CD14-positive monocyte (primary cell): ENCODE measurements around the gene SRCAP. TPM values are rescaled to one million over a fixed set of nuclear protein-coding genes. Genes with fewer than 3 reads are reported as not detected.

ENCODE experiments used
- DNase-seq, 3 donors: peaks; one replicate each; pipeline ENCODE4 v3.0.0-alpha.2; 2011 to 2022
- H2AFZ ChIP-seq: 2 replicates; pipeline ENCODE4 v1.6.0; 2012; ENCODE audit warnings: mild to moderate bottlenecking, low read depth, low read length, inconsistent platforms; ENCODE audit not compliant: insufficient read depth, poor library complexity, severe bottlenecking
- H3K27ac ChIP-seq, 2 donors: 1 replicate in 1 of 2; 2 replicates in 1 of 2; pipeline ENCODE4 v1.5.1; 2012 to 2013; ENCODE audit warnings: low read length in 2 of 2, control low read depth in 1 of 2, inconsistent platforms in 1 of 2, low read depth in 1 of 2, mild to moderate bottlenecking in 1 of 2
- H3K27me3 ChIP-seq, 2 donors: one replicate each; pipeline versions ENCODE4 v1.6.0 to v1.6.1; 2011 to 2013; ENCODE audit warnings: low read length in 2 of 2; ENCODE audit not compliant: control insufficient read depth in 2 of 2, insufficient read depth in 2 of 2
- H3K36me3 ChIP-seq, 2 donors: replicated peaks in 1 of 2; 1 replicate in 1 of 2; 2 replicates in 1 of 2; pipeline versions ENCODE4 v1.5.1 to v1.6.1; 2012 to 2013; ENCODE audit warnings: low read length in 2 of 2, control low read depth in 1 of 2, inconsistent platforms in 1 of 2, mild to moderate bottlenecking in 1 of 2; ENCODE audit not compliant: insufficient read depth in 2 of 2, control insufficient read depth in 1 of 2
- H3K4me1 ChIP-seq, 2 donors: 1 replicate in 1 of 2; 2 replicates in 1 of 2; pipeline versions ENCODE4 v1.5.1 to v1.6.1; 2012 to 2013; ENCODE audit warnings: low read length in 2 of 2, control low read depth in 1 of 2, inconsistent platforms in 1 of 2, mild to moderate bottlenecking in 1 of 2, moderate library complexity in 1 of 2; ENCODE audit not compliant: insufficient read depth in 2 of 2, control insufficient read depth in 1 of 2
- H3K4me2 ChIP-seq: replicated peaks from 2 replicates; pipeline ENCODE3; 2012; ENCODE audit warnings: low read length, moderate library complexity, mild to moderate bottlenecking; ENCODE audit not compliant: poor library complexity, severe bottlenecking; ENCODE audit errors: extremely low read depth
- H3K4me3 ChIP-seq, 3 experiments: fragments of 200-600 bp in 1 of 3; sonication (generic) in 1 of 3; replicated peaks in 1 of 3; 1 replicate in 2 of 3; 2 replicates in 1 of 3; pipeline ENCODE4 v1.5.1; 2011 to 2013; ENCODE audit warnings: low read length in 3 of 3, mild to moderate bottlenecking in 3 of 3, control low read depth in 2 of 3, low read depth in 2 of 3, inconsistent platforms in 1 of 3, moderate library complexity in 1 of 3
- H3K79me2 ChIP-seq: 2 replicates; pipeline ENCODE4 v1.6.0; 2012; ENCODE audit warnings: mild to moderate bottlenecking, control low read depth, inconsistent platforms, low read length, moderate library complexity; ENCODE audit not compliant: insufficient read depth
- H3K9ac ChIP-seq: 2 replicates; pipeline ENCODE4 v1.6.0; 2017; ENCODE audit warnings: low read length, mild to moderate bottlenecking; ENCODE audit not compliant: insufficient read depth, poor library complexity, severe bottlenecking
- H3K9me3 ChIP-seq, 2 donors: replicated peaks in 1 of 2; 1 replicate in 1 of 2; 2 replicates in 1 of 2; pipeline versions ENCODE4 v1.5.1 to v1.6.1; 2012 to 2013; ENCODE audit warnings: low read length in 2 of 2, control low read depth in 1 of 2; ENCODE audit not compliant: control insufficient read depth in 1 of 2, insufficient read depth in 1 of 2
- H4K20me1 ChIP-seq: 2 replicates; pipeline ENCODE4 v1.6.0; 2012; ENCODE audit warnings: mild to moderate bottlenecking, low read length, control low read depth, moderate library complexity; ENCODE audit not compliant: insufficient read depth
- H3K27ac Mint-ChIP-seq, 7 donors: one replicate each; pipeline ENCODE4 v1.8.0; 2020; ENCODE audit warnings: mild to moderate bottlenecking in 7 of 7, mixed read lengths in 7 of 7, moderate library complexity in 6 of 7, inconsistent platforms in 2 of 7
- H3K27me3 Mint-ChIP-seq, 3 donors: one replicate each; pipeline ENCODE4 v1.8.0; 2021 to 2022; ENCODE audit warnings: low read depth in 3 of 3, mild to moderate bottlenecking in 3 of 3, mixed read lengths in 3 of 3, moderate library complexity in 3 of 3, inconsistent platforms in 1 of 3
- H3K36me3 Mint-ChIP-seq, 2 donors: one replicate each; pipeline ENCODE4 v1.8.0; 2020; ENCODE audit warnings: mixed read lengths in 2 of 2, inconsistent platforms in 1 of 2, mild to moderate bottlenecking in 1 of 2
- H3K4me1 Mint-ChIP-seq: one replicate; pipeline ENCODE4 v1.8.0; 2020; ENCODE audit warnings: mild to moderate bottlenecking, mixed read lengths
- H3K4me3 Mint-ChIP-seq, 2 donors: one replicate each; pipeline ENCODE4 v1.8.0; 2020; ENCODE audit warnings: mild to moderate bottlenecking in 2 of 2, mixed read lengths in 2 of 2, moderate library complexity in 1 of 2
- H3K9me3 Mint-ChIP-seq, 7 donors: one replicate each; pipeline ENCODE4 v1.8.0; 2020 to 2022; ENCODE audit warnings: mixed read lengths in 7 of 7, mild to moderate bottlenecking in 6 of 7, moderate library complexity in 6 of 7, inconsistent platforms in 2 of 7
- CTCF ChIP-seq: fragments of 200-600 bp; IDR thresholded peaks from one replicate; pipeline ENCODE4 v1.8.0; 2022; ENCODE audit warnings: antibody characterized with exemption, mild to moderate bottlenecking
- WGBS: methylation state at CpG from one replicate; pipeline ENCODE4 v1.1.5; 2013; ENCODE audit warnings: missing lambda C conversion rate; ENCODE audit not compliant: insufficient coverage; 5-methylcytosine and 5-hydroxymethylcytosine counted together
- intact Hi-C, 2 donors: fragments of 100-400 bp; cut with micrococcal nuclease; formaldehyde crosslinking; loops; one replicate each; pipeline versions ENCODE4 v1.15.0 to v1.15.1; 2023
- polyA plus RNA-seq, 3 donors: library from polyadenylated mRNA; depleted of rRNA in 1 of 3; unstranded in 2 of 3; stranded (reverse) in 1 of 3; fragments of 300-500 nt in 2 of 3; fragments of >200 nt in 1 of 3; fragmentation: Illumina TruSeq in 2 of 3; gene quantifications; 1 replicate in 2 of 3; 2 replicates in 1 of 3; pipeline ENCODE4 v1.2.3, GENCODE V29; 2012 to 2021

Gene SRCAP
- polyA plus RNA-seq, 3 donors, result 3.0 to 16.0 (median 6.3) TPM

- peak overlapping the region in 3 of 7 donors; percentile 1 to 61 (median 11) for H3K27ac Mint-ChIP-seq
- no peak for TF ChIP-seq CTCF
- intact Hi-C loops, result no loop called here
These were observed 81.0 kb downstream of the SRCAP start for GRCh38 chr16:30780021-30780420.

GRCh38 chr16:30780549-30780948, 81.6 kb downstream of the SRCAP start:
- 0% methylated on average over 2 of the region's 4 CpGs for WGBS
- H3K4me3 Mint-ChIP-seq, result peak overlapping the region in 1 of 2 donors; percentile 75
- Histone ChIP-seq H3K4me3 (peak overlapping the region in 2 of 3 experiments; percentile 3 to 54), H4K20me1 (peaks cover 5% of the 10 kb centered on the region), H3K36me3 (peaks cover 19 to 25% of the 10 kb centered on the region in 2 donors), H3K27ac (peak overlapping the region in 1 of 2 donors; percentile 30), H3K79me2 (peaks cover 19% of the 10 kb centered on the region), H3K9me3 (no peaks in the 10 kb centered on the region), H2AFZ (peak overlapping the region; percentile 76), H3K4me2 (peak overlapping the region; percentile 60), H3K27me3 (no peaks in the 10 kb centered on the region), H3K4me1 (peaks cover 27 to 33% of the 10 kb centered on the region in 2 donors), H3K9ac (peak overlapping the region; percentile 32)
- peak overlapping the region in 4 of 7 donors; percentile 1 to 61 (median 30) for H3K27ac Mint-ChIP-seq
- no peak for TF ChIP-seq CTCF
- DNase-seq, result peak in 1 of 3 donors; percentile 13
- peaks cover 16 to 31% of the 10 kb centered on the region in 2 donors for H3K36me3 Mint-ChIP-seq
- intact Hi-C loops, result no loop called here
- peaks cover 0 to 3% (median 2%) of the 10 kb centered on the region in 3 donors for H3K27me3 Mint-ChIP-seq
- peaks cover 55% of the 10 kb centered on the region for H3K4me1 Mint-ChIP-seq
- peaks cover 0 to 2% (median 0%) of the 10 kb centered on the region in 7 donors for H3K9me3 Mint-ChIP-seq

More at GRCh38 chr16:30780021-30780420, 81.0 kb downstream of the SRCAP start:
- no peak for DNase-seq
- Histone ChIP-seq H3K36me3 (peaks cover 19 to 25% of the 10 kb centered on the region in 2 donors), H3K27ac (peak overlapping the region in 1 of 2 donors; percentile 30), H4K20me1 (peaks cover 5% of the 10 kb centered on the region), H2AFZ (peak overlapping the region; percentile 76), H3K9me3 (no peaks in the 10 kb centered on the region), H3K4me2 (peak overlapping the region; percentile 60), H3K27me3 (no peaks in the 10 kb centered on the region), H3K4me1 (peaks cover 29 to 38% of the 10 kb centered on the region in 2 donors), H3K9ac (peak overlapping the region; percentile 32), H3K79me2 (peaks cover 14% of the 10 kb centered on the region), H3K4me3 (peak overlapping the region in 1 of 3 experiments; percentile 54)
- H3K27me3 Mint-ChIP-seq, result peaks cover 0 to 3% (median 2%) of the 10 kb centered on the region in 3 donors
- peaks cover 54% of the 10 kb centered on the region for H3K4me1 Mint-ChIP-seq
- peaks cover 16 to 28% of the 10 kb centered on the region in 2 donors for H3K36me3 Mint-ChIP-seq
- H3K4me3 Mint-ChIP-seq, result peak overlapping the region; percentile 39 to 75
- peaks cover 0 to 2% (median 0%) of the 10 kb centered on the region in 7 donors for H3K9me3 Mint-ChIP-seq
- WGBS, result 94% methylated on average over 3 of the region's 3 CpGs
